Heart left ventricle (tissue), 13 donors: ENCODE results near the gene DAPP1.

ENCODE experiments used
- CTCF ChIP-seq, 12 donors: fragments of 200-600 bp; sonication (generic) in 4 of 12; IDR thresholded peaks; one replicate each; pipeline versions ENCODE4 v1.5.0 to v1.8.0; 2018 to 2022; ENCODE audit warnings: antibody characterized with exemption in 12 of 12, mild to moderate bottlenecking in 5 of 12
- POLR2A ChIP-seq, 2 donors: fragments of 450-650 bp; IDR thresholded peaks; one replicate each; pipeline ENCODE4 v1.6.1; 2017; ENCODE audit warnings: antibody characterized with exemption in 2 of 2, mild to moderate bottlenecking in 2 of 2, moderate library complexity in 2 of 2
- donor health status: ischemic (EF 13 %, LVEDD 7.1; RV severe dilation, severe dysfunction).
- donor health status: DM: no; HTN: yes; CAD: no.
- donor health status: DM: no; HTN: no; CAD: no.
- donor health status: ischemic (EF 25% LVEDD 6.9; RV normal size, moderate dysfunction).
- donor health status: ischemic (EF 25% LVEDD 5.7; RV mildly dilated, moderate dysfunction).
- donor health status: ischemic (EF 35%, LVEDD 5.7; RV mildly dilated, moderate dysfunction).
- donor health status: nonischemic (EF 11% LVEDD 7.7; RV severe dilation, severe dysfunction).
- donor health status: DM: yes; HTN: yes; CAD: no.
- donor health status: PGD.
- donor health status: ischemic (EF 29% LVEDD 5.4; RV normal size, mild dysfunction).
- donor health status: nonischemic (EF 23%, LVEDD 6.1; RV moderate dilation, normal function).

DNA sequence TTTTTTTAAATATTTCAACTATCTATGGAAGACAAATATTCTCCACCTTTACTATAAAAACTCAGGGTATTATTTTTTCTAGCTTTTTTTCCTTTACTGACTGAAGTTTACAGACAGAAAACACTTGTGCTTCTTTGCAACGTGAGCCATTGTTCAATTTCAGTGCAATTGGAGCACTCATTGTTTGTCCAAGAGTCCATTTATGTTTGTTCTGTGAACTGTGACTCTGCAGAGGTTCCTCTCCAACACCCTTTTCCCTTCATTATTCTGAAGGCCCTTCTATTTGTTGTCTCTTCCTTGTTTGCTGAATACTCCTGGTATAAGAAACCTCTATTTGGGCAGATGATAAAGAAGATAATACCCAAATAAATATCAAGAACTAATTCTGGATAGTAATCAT is 37.4 kb downstream of the DAPP1 start:
- TF ChIP-seq CTCF (IDR thresholded peaks at IDR 0.05) (no peak), POLR2A (IDR thresholded peaks at IDR 0.05) (no peak)
